Keratinocyte (primary cell): ENCODE measurements around the gene SCFD1. TPM values are rescaled to one million over a fixed set of nuclear protein-coding genes. Genes with fewer than 3 reads are reported as not detected.

ENCODE experiments used
- DNase-seq: peaks from one replicate; pipeline ENCODE4 v3.0.0-alpha.2; 2011; ENCODE audit warnings: low read depth, missing footprints, low spot score
- FAIRE-seq: peaks from 2 replicates; lab custom pipeline; 2011; peaks lifted over from hg19 to GRCh38; lab: Jason Lieb, UNC
- H2AFZ ChIP-seq: 2 replicates; pipeline ENCODE4 v1.6.0; 2012; ENCODE audit warnings: low read length, control low read depth, inconsistent platforms; ENCODE audit not compliant: control insufficient read depth
- H3K27ac ChIP-seq: 2 replicates; pipeline ENCODE4 v1.5.1; 2011; ENCODE audit warnings: low read length; ENCODE audit not compliant: control insufficient read depth, insufficient read depth
- H3K27me3 ChIP-seq: 3 replicates; pipeline ENCODE4 v1.6.0; 2011; ENCODE audit warnings: low read length; ENCODE audit not compliant: control insufficient read depth, insufficient read depth; ENCODE audit errors: extremely low read depth
- H3K36me3 ChIP-seq, 2 experiments: 2 replicates in 1 of 2; 3 replicates in 1 of 2; pipeline ENCODE4 v1.5.1; 2011; ENCODE audit warnings: low read length in 2 of 2, mild to moderate bottlenecking in 1 of 2; ENCODE audit not compliant: control insufficient read depth in 2 of 2, insufficient read depth in 2 of 2; ENCODE audit errors: extremely low read depth in 1 of 2
- H3K4me1 ChIP-seq: 3 replicates; pipeline ENCODE4 v1.5.1; 2011; ENCODE audit warnings: low read length; ENCODE audit not compliant: control insufficient read depth, insufficient read depth; ENCODE audit errors: extremely low read depth
- H3K4me2 ChIP-seq: 3 replicates; pipeline ENCODE4 v1.6.0; 2011; ENCODE audit warnings: low read depth, low read length; ENCODE audit not compliant: control insufficient read depth, insufficient read depth; ENCODE audit errors: extremely low read depth
- H3K4me3 ChIP-seq, 3 experiments: fragments of 200-600 bp in 1 of 3; sonication (generic) in 1 of 3; 2 replicates in 2 of 3; 3 replicates in 1 of 3; pipeline ENCODE4 v1.5.1; 2011 to 2016; ENCODE audit warnings: low read length in 3 of 3, mild to moderate bottlenecking in 3 of 3, control low read depth in 2 of 3, inconsistent platforms in 1 of 3, low read depth in 1 of 3, mixed read lengths in 1 of 3, mixed run types in 1 of 3, moderate library complexity in 1 of 3; ENCODE audit not compliant: control insufficient read depth in 2 of 3, insufficient read depth in 2 of 3; ENCODE audit errors: extremely low read depth in 1 of 3
- H3K79me2 ChIP-seq: 2 replicates; pipeline ENCODE4 v1.6.0; 2012; ENCODE audit warnings: low read length; ENCODE audit not compliant: control insufficient read depth, insufficient read depth
- H3K9ac ChIP-seq: 3 replicates; pipeline ENCODE4 v1.6.0; 2011; ENCODE audit warnings: low read length; ENCODE audit not compliant: control insufficient read depth, insufficient read depth; ENCODE audit errors: extremely low read depth
- H3K9me1 ChIP-seq: 3 replicates; pipeline ENCODE4 v1.6.0; 2011; ENCODE audit warnings: low read length; ENCODE audit not compliant: control insufficient read depth, insufficient read depth; ENCODE audit errors: extremely low read depth
- H3K9me3 ChIP-seq: 2 replicates; pipeline ENCODE4 v1.5.1; 2012; ENCODE audit warnings: low read depth, low read length; ENCODE audit not compliant: control insufficient read depth
- H4K20me1 ChIP-seq: 3 replicates; pipeline ENCODE4 v1.6.0; 2011; ENCODE audit warnings: low read length; ENCODE audit not compliant: control insufficient read depth, insufficient read depth; ENCODE audit errors: extremely low read depth
- EZH2 ChIP-seq: IDR thresholded peaks from one replicate; pipeline ENCODE4 v1.6.1; 2012; ENCODE audit warnings: inconsistent platforms, mild to moderate bottlenecking, low read length, moderate library complexity
- dilution Hi-C: fragments of 300-500 bp; cut with MboI; formaldehyde crosslinking; loops from one replicate; pipeline ENCODE4 v1.7.0; 2020; ENCODE audit warnings: low sequenced_read_pairs; ENCODE audit not compliant: extremely low pct_ligation_motif_present
- polyA plus RNA-seq, 5 experiments: library from polyadenylated mRNA; depleted of rRNA in 3 of 5; stranded (reverse) in 3 of 5; stranded (forward) in 1 of 5; unstranded in 1 of 5; fragments of >200 nt; gene quantifications; 1 replicate in 1 of 5; 2 replicates in 3 of 5; 3 replicates in 1 of 5; pipeline versions ENCODE4 v1.2.1 to v1.2.3, GENCODE V29; 2011 to 2012; ENCODE audit warnings: missing spikeins in 2 of 5, low read depth in 1 of 5, low replicate concordance in 1 of 5
- TF ChIP-seq, protein P1 (sequence below), 3 experiments: IDR thresholded peaks in 1 of 3; conservative IDR thresholded peaks in 1 of 3; optimal IDR thresholded peaks in 1 of 3; 2 replicates in 2 of 3; 3 replicates in 1 of 3; pipeline versions ENCODE3 to v1.5.1; 2011; ENCODE audit warnings: low read length in 3 of 3, mild to moderate bottlenecking in 3 of 3, moderate library complexity in 2 of 3, control low read depth in 1 of 3, inconsistent platforms in 1 of 3; ENCODE audit not compliant: insufficient read depth in 2 of 3; ENCODE audit errors: extremely low read depth in 1 of 3

SCFD1 gene
- polyA plus RNA-seq, 1 donor (not counting 4 experiments of a cell fraction or from before 2014, with no cell fraction given), result 100 TPM

DNA sequence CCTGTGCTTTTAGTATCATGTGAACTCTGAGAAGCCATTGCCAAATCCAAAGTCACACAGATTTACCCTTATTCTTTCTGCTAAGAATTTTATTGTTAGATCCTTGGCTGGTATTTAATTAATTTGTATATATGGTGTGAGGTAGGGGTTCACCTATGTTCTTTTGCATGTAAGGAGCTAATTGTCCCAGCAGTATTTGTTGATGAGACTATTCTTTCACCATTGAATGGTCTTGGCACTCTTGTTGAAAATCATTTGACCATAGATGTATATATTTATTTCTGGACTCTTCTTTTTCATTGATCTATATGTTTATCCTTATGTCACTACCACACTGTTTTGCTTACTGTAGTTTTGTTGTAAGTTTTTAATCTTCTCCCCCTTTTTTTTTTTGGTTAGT is 36.9 kb upstream of the SCFD1 start:
- no peaks in the 10 kb centered on the region for H3K9me3 ChIP-seq
- H4K20me1 ChIP-seq, result no peaks in the 10 kb centered on the region
- TF ChIP-seq EZH2, result no peak
- TF ChIP-seq, protein P1, sequence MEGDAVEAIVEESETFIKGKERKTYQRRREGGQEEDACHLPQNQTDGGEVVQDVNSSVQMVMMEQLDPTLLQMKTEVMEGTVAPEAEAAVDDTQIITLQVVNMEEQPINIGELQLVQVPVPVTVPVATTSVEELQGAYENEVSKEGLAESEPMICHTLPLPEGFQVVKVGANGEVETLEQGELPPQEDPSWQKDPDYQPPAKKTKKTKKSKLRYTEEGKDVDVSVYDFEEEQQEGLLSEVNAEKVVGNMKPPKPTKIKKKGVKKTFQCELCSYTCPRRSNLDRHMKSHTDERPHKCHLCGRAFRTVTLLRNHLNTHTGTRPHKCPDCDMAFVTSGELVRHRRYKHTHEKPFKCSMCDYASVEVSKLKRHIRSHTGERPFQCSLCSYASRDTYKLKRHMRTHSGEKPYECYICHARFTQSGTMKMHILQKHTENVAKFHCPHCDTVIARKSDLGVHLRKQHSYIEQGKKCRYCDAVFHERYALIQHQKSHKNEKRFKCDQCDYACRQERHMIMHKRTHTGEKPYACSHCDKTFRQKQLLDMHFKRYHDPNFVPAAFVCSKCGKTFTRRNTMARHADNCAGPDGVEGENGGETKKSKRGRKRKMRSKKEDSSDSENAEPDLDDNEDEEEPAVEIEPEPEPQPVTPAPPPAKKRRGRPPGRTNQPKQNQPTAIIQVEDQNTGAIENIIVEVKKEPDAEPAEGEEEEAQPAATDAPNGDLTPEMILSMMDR (optimal IDR thresholded peaks at IDR 0.05 in 1 of 3, IDR thresholded peaks at IDR 0.05 in 1 of 3, conservative IDR thresholded peaks at IDR 0.05 in 1 of 3; ENCODE audit: extremely low read depth in 1 of 3, insufficient read depth in 2 of 3, low read length in 3 of 3), result no peak
- H3K4me1 ChIP-seq, result no peaks in the 10 kb centered on the region
- H3K27me3 ChIP-seq, result no peaks in the 10 kb centered on the region
- H3K36me3 ChIP-seq, result peaks cover 0 to 3% of the 10 kb centered on the region in 2 experiments
- H3K9me1 ChIP-seq, result no peaks in the 10 kb centered on the region
- H3K79me2 ChIP-seq, result peaks cover 55% of the 10 kb centered on the region
- no peak overlapping the region for H3K4me3 ChIP-seq
- FAIRE-seq (no peak), DNase-seq (no peak)
- H3K27ac ChIP-seq, result no peak overlapping the region
- no peak overlapping the region for H3K4me2 ChIP-seq
- no peak overlapping the region for H2AFZ ChIP-seq
- no peak overlapping the region for H3K9ac ChIP-seq
- dilution Hi-C loops, result no loop called here

DNA sequence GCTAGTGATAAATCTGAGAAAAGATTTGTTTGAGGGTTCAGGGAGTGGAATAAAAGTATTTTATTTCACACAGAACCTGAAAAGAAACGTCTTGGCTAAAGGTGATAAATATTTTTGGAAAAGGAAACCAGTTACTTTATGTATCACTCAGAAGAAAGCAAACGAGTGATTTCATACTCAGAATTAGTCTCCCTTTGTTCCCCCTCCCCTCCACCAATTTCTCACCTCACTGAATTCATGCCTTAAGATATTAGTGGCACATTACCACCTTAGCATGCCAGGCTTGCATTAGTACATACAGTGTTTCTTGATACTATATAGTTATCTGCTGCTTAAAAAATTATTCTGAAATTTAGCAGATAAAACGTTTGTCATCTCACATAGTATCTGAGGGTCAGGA is 35.0 kb upstream of the SCFD1 start:
- no peaks in the 10 kb centered on the region for H3K27me3 ChIP-seq
- H3K9ac ChIP-seq, result no peak overlapping the region
- H3K4me2 ChIP-seq, result no peak overlapping the region
- H3K4me3 ChIP-seq, result no peak overlapping the region
- H3K79me2 ChIP-seq, result peaks cover 41% of the 10 kb centered on the region
- H3K36me3 ChIP-seq, result peaks cover 2 to 3% of the 10 kb centered on the region in 2 experiments
- no peak for TF ChIP-seq EZH2
- TF ChIP-seq, protein P1 (optimal IDR thresholded peaks at IDR 0.05 in 1 of 3, IDR thresholded peaks at IDR 0.05 in 1 of 3, conservative IDR thresholded peaks at IDR 0.05 in 1 of 3; ENCODE audit: extremely low read depth in 1 of 3, insufficient read depth in 2 of 3, low read length in 3 of 3), result no peak
- no peak overlapping the region for H2AFZ ChIP-seq
- DNase-seq, result no peak
- H3K9me1 ChIP-seq, result no peaks in the 10 kb centered on the region
- dilution Hi-C loops, result no loop called here
- no peak overlapping the region for H3K27ac ChIP-seq
- no peak for FAIRE-seq
- no peaks in the 10 kb centered on the region for H4K20me1 ChIP-seq
- H3K9me3 ChIP-seq, result no peaks in the 10 kb centered on the region
- no peaks in the 10 kb centered on the region for H3K4me1 ChIP-seq
